Measurements from ENCODE around the gene PPP2R5E. TPM values are rescaled to one million over a fixed set of nuclear protein-coding genes. Genes with fewer than 3 reads are reported as not detected.

The PPP2R5E gene
- polyA plus RNA-seq, 3 donors = 8.9 to 26.3 (median 15.1) TPM

GRCh38 chr14:63326840-63327239 lies 216.3 kb downstream of the PPP2R5E start:
- H2AFZ ChIP-seq (ENCODE audit: insufficient read depth, low read depth, low read length, poor library complexity, severe bottlenecking) = no peak overlapping the region
- H3K27ac Mint-ChIP-seq = no peak overlapping the region
- no peaks in the 10 kb centered on the region for H3K27me3 Mint-ChIP-seq (ENCODE audit: low read depth in 3 of 3)
- H3K79me2 ChIP-seq (ENCODE audit: insufficient read depth, low read length) = no peaks in the 10 kb centered on the region
- H3K9ac ChIP-seq (ENCODE audit: insufficient read depth, low read length, poor library complexity, severe bottlenecking) = no peak overlapping the region
- DNase-seq = no peak
- H3K36me3 ChIP-seq (replicated peaks in 1 of 2; ENCODE audit: control insufficient read depth in 1 of 2, insufficient read depth in 2 of 2, low read length in 2 of 2) = no peaks in the 10 kb centered on the region
- no peak overlapping the region for H3K4me3 Mint-ChIP-seq
- no peak overlapping the region for H3K4me2 ChIP-seq (replicated peaks; ENCODE audit: extremely low read depth, low read length, poor library complexity, severe bottlenecking)
- H3K4me1 Mint-ChIP-seq = no peaks in the 10 kb centered on the region
- no peaks in the 10 kb centered on the region for H3K36me3 Mint-ChIP-seq
- no peak overlapping the region for H3K4me3 ChIP-seq (replicated peaks in 1 of 3; ENCODE audit: low read depth in 2 of 3, low read length in 3 of 3)
- H3K4me1 ChIP-seq (ENCODE audit: control insufficient read depth in 1 of 2, insufficient read depth in 2 of 2, low read length in 2 of 2) = no peaks in the 10 kb centered on the region
- no peaks in the 10 kb centered on the region for H4K20me1 ChIP-seq (ENCODE audit: insufficient read depth, low read length)
- intact Hi-C loops (cut with micrococcal nuclease) = no loop called here
- H3K27me3 ChIP-seq (ENCODE audit: control insufficient read depth in 2 of 2, insufficient read depth in 2 of 2, low read length in 2 of 2) = no peaks in the 10 kb centered on the region
- no peak for TF ChIP-seq CTCF (IDR thresholded peaks at IDR 0.05)
- no peak overlapping the region for H3K27ac ChIP-seq (ENCODE audit: low read depth in 1 of 2, low read length in 2 of 2)
- WGBS (ENCODE audit: insufficient coverage) = 97% methylated on average over 5 of the region's 5 CpGs
- H3K9me3 Mint-ChIP-seq = peaks cover 0 to 14% (median 9%) of the 10 kb centered on the region in 7 donors
- H3K9me3 ChIP-seq (replicated peaks in 1 of 2; ENCODE audit: control insufficient read depth in 1 of 2, insufficient read depth in 1 of 2, low read length in 2 of 2) = peaks cover 0 to 5% of the 10 kb centered on the region in 2 donors

- H3K4me3 ChIP-seq (replicated peaks in 1 of 3; ENCODE audit: low read depth in 2 of 3, low read length in 3 of 3) = no peak overlapping the region
- TF ChIP-seq CTCF (IDR thresholded peaks at IDR 0.05) = no peak
- H3K36me3 ChIP-seq (replicated peaks in 1 of 2; ENCODE audit: control insufficient read depth in 1 of 2, insufficient read depth in 2 of 2, low read length in 2 of 2) = no peaks in the 10 kb centered on the region
- H3K4me2 ChIP-seq (replicated peaks; ENCODE audit: extremely low read depth, low read length, poor library complexity, severe bottlenecking) = no peak overlapping the region
- H3K9ac ChIP-seq (ENCODE audit: insufficient read depth, low read length, poor library complexity, severe bottlenecking) = no peak overlapping the region
- H2AFZ ChIP-seq (ENCODE audit: insufficient read depth, low read depth, low read length, poor library complexity, severe bottlenecking) = no peak overlapping the region
- no peaks in the 10 kb centered on the region for H3K27me3 ChIP-seq (ENCODE audit: control insufficient read depth in 2 of 2, insufficient read depth in 2 of 2, low read length in 2 of 2)
- Mint-ChIP-seq H3K4me3 (no peak overlapping the region), H3K4me1 (no peaks in the 10 kb centered on the region), H3K27me3 (ENCODE audit: low read depth in 3 of 3) (peaks cover 0 to 2% (median 0%) of the 10 kb centered on the region in 3 donors), H3K9me3 (peaks cover 1 to 14% (median 6%) of the 10 kb centered on the region in 7 donors), H3K27ac (peak overlapping the region in 1 of 7 donors; percentile 58), H3K36me3 (no peaks in the 10 kb centered on the region)
- intact Hi-C loops (cut with micrococcal nuclease) = no loop called here
- WGBS (ENCODE audit: insufficient coverage) = 100% methylated on average over 3 of the region's 9 CpGs
- no peaks in the 10 kb centered on the region for H3K4me1 ChIP-seq (ENCODE audit: control insufficient read depth in 1 of 2, insufficient read depth in 2 of 2, low read length in 2 of 2)
- H3K9me3 ChIP-seq (replicated peaks in 1 of 2; ENCODE audit: control insufficient read depth in 1 of 2, insufficient read depth in 1 of 2, low read length in 2 of 2) = peaks cover 0 to 4% of the 10 kb centered on the region in 2 donors
- DNase-seq = no peak
- H3K79me2 ChIP-seq (ENCODE audit: insufficient read depth, low read length) = no peaks in the 10 kb centered on the region
- H3K27ac ChIP-seq (ENCODE audit: low read depth in 1 of 2, low read length in 2 of 2) = no peak overlapping the region
- no peaks in the 10 kb centered on the region for H4K20me1 ChIP-seq (ENCODE audit: insufficient read depth, low read length)
Measured at GRCh38 chr14:63322897-63323573, 220.1 kb downstream of the PPP2R5E start.
